ENCODE measurements around the gene LRBA. TPM values are rescaled to one million over a fixed set of nuclear protein-coding genes. Genes with fewer than 3 reads are reported as not detected.

The LRBA gene
- total and polyA plus RNA-seq, 9 of the 15 experiments (the other 6 are each of a cell fraction or from before 2014, with no cell fraction given): 24.2 to 88.7 (median 59.7) TPM

GRCh38 chr4:151015459-151016347 is 619 bp upstream of the LRBA start (continued):
- TF ChIP-seq KAT2B (IDR thresholded peaks at IDR 0.05; ENCODE audit: low read depth, low read length) (no peak), ZNF512 (tag; IDR thresholded peaks at IDR 0.05) (no peak), E2F4 (CRISPR knock-in tag; IDR thresholded peaks at IDR 0.05; ENCODE audit: low read depth) (no peak), ZNF707 (CRISPR knock-in tag; conservative IDR thresholded peaks at IDR 0.05) (no peak), SOX6 (IDR thresholded peaks at IDR 0.05) (no peak), CREBBP (IDR thresholded peaks at IDR 0.05; ENCODE audit: low read depth, low read length) (no peak), DDX20 (tag; IDR thresholded peaks at IDR 0.05; ENCODE audit: low read depth) (no peak), GTF2F1 (IDR thresholded peaks at IDR 0.05; ENCODE audit: low read depth, low read length) (peak; percentile 63; the same call in 1 of the 2 replicates), HSF4 (CRISPR knock-in tag; IDR thresholded peaks at IDR 0.05; ENCODE audit: borderline replicate concordance) (no peak), NCOA4 (IDR thresholded peaks at IDR 0.05; ENCODE audit: partially characterized antibody) (no peak), PURB (CRISPR knock-in tag; IDR thresholded peaks at IDR 0.05; ENCODE audit: low read depth) (no peak), NR4A1 (CRISPR knock-in tag; IDR thresholded peaks at IDR 0.05) (no peak), NR4A1 (tag; IDR thresholded peaks at IDR 0.05) (no peak), ZBTB5 (IDR thresholded peaks at IDR 0.05) (no peak), NFIX (CRISPR knock-in tag; IDR thresholded peaks at IDR 0.05; ENCODE audit: low read depth) (no peak)
- TF ChIP-seq, protein P1, sequence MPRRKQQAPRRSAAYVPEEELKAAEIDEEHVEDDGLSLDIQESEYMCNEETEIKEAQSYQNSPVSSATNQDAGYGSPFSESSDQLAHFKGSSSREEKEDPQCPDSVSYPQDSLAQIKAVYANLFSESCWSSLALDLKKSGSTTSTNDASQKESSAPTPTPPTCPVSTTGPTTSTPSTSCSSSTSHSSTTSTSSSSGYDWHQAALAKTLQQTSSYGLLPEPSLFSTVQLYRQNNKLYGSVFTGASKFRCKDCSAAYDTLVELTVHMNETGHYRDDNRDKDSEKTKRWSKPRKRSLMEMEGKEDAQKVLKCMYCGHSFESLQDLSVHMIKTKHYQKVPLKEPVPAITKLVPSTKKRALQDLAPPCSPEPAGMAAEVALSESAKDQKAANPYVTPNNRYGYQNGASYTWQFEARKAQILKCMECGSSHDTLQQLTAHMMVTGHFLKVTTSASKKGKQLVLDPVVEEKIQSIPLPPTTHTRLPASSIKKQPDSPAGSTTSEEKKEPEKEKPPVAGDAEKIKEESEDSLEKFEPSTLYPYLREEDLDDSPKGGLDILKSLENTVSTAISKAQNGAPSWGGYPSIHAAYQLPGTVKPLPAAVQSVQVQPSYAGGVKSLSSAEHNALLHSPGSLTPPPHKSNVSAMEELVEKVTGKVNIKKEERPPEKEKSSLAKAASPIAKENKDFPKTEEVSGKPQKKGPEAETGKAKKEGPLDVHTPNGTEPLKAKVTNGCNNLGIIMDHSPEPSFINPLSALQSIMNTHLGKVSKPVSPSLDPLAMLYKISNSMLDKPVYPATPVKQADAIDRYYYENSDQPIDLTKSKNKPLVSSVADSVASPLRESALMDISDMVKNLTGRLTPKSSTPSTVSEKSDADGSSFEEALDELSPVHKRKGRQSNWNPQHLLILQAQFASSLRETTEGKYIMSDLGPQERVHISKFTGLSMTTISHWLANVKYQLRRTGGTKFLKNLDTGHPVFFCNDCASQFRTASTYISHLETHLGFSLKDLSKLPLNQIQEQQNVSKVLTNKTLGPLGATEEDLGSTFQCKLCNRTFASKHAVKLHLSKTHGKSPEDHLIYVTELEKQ (CRISPR knock-in tag; IDR thresholded peaks at IDR 0.05): no peak
- TF ChIP-seq, protein P2, sequence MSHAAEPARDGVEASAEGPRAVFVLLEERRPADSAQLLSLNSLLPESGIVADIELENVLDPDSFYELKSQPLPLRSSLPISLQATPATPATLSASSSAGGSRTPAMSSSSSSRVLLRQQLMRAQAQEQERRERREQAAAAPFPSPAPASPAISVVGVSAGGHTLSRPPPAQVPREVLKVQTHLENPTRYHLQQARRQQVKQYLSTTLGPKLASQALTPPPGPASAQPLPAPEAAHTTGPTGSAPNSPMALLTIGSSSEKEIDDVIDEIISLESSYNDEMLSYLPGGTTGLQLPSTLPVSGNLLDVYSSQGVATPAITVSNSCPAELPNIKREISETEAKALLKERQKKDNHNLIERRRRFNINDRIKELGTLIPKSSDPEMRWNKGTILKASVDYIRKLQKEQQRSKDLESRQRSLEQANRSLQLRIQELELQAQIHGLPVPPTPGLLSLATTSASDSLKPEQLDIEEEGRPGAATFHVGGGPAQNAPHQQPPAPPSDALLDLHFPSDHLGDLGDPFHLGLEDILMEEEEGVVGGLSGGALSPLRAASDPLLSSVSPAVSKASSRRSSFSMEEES (CRISPR knock-in tag; IDR thresholded peaks at IDR 0.05): no peak

All from K562 (cell line).